GM23248 (cell line): Measurements from ENCODE around the gene ZFP36L1. TPM values are rescaled to one million over a fixed set of nuclear protein-coding genes. Genes with fewer than 3 reads are reported as not detected.
A peak's percentile ranks its signal among the peaks of the same experiment; 100 is the strongest.

Experiments
- DNase-seq: peaks from one replicate; pipeline ENCODE4 v3.0.0-alpha.2; 2015
- H2AFZ ChIP-seq: fragments of 200-600 bp; sonication (generic); 2 replicates; pipeline ENCODE4 v1.6.1; 2016; ENCODE audit warnings: antibody characterized with exemption
- H3F3A ChIP-seq: fragments of 200-600 bp; sonication (generic); 2 replicates; pipeline ENCODE4 v1.6.1; 2016; ENCODE audit warnings: mild to moderate bottlenecking, antibody characterized with exemption, mixed run types; ENCODE audit not compliant: insufficient read depth
- H3K27ac ChIP-seq: fragments of 200-600 bp; sonication (generic); 2 replicates; pipeline ENCODE4 v1.5.1; 2016; ENCODE audit warnings: mild to moderate bottlenecking
- H3K27me3 ChIP-seq: fragments of 200-600 bp; sonication (generic); replicated peaks from 2 replicates; pipeline ENCODE4 v1.6.1; 2016; ENCODE audit warnings: mild to moderate bottlenecking; ENCODE audit not compliant: insufficient read depth
- H3K36me3 ChIP-seq: fragments of 200-600 bp; sonication (generic); 2 replicates; pipeline ENCODE4 v1.6.1; 2016; ENCODE audit warnings: low read depth, mild to moderate bottlenecking
- H3K4me1 ChIP-seq: fragments of 200-600 bp; sonication (generic); 2 replicates; pipeline ENCODE4 v1.6.1; 2016; ENCODE audit warnings: mild to moderate bottlenecking; ENCODE audit not compliant: insufficient read depth
- H3K4me2 ChIP-seq: fragments of 200-600 bp; sonication (generic); one replicate; pipeline ENCODE4 v1.6.1; 2016; ENCODE audit warnings: mild to moderate bottlenecking; ENCODE audit not compliant: unreplicated experiment
- H3K4me3 ChIP-seq: fragments of 200-600 bp; sonication (generic); 2 replicates; pipeline ENCODE4 v1.5.1; 2016; ENCODE audit warnings: mild to moderate bottlenecking
- H3K79me2 ChIP-seq: fragments of 200-600 bp; sonication (generic); 2 replicates; pipeline ENCODE4 v1.6.1; 2016; ENCODE audit warnings: mild to moderate bottlenecking; ENCODE audit not compliant: insufficient read depth
- H3K9ac ChIP-seq: fragments of 200-600 bp; sonication (generic); 2 replicates; pipeline ENCODE4 v1.6.1; 2016; ENCODE audit warnings: mild to moderate bottlenecking
- H3K9me2 ChIP-seq: fragments of 200-600 bp; sonication (generic); 2 replicates; pipeline ENCODE4 v1.6.1; 2016; ENCODE audit warnings: mixed run types, mild to moderate bottlenecking, moderate library complexity; ENCODE audit not compliant: insufficient read depth
- H3K9me3 ChIP-seq: fragments of 200-600 bp; sonication (generic); one replicate; pipeline ENCODE4 v1.6.1; 2017; ENCODE audit warnings: low read depth
- H4K20me1 ChIP-seq: fragments of 200-600 bp; sonication (generic); 2 replicates; pipeline ENCODE4 v1.6.0; 2016; ENCODE audit not compliant: insufficient read depth
- EZH2 ChIP-seq: fragments of 200-600 bp; sonication (generic); IDR thresholded peaks from 2 replicates; pipeline ENCODE4 v1.6.1; 2018; ENCODE audit warnings: antibody characterized with exemption, mild to moderate bottlenecking; ENCODE audit not compliant: insufficient read depth, poor library complexity, severe bottlenecking
- EZH2phosphoT487 ChIP-seq: fragments of 200-600 bp; sonication (generic); IDR thresholded peaks from 2 replicates; pipeline ENCODE4 v1.6.1; 2018; ENCODE audit warnings: antibody characterized with exemption, moderate library complexity, mild to moderate bottlenecking, low read depth; ENCODE audit not compliant: insufficient read depth
- WGBS, 2 experiments: methylation state at CpG; one replicate each; pipeline ENCODE4 v1.1.6; 2015 to 2017; ENCODE audit warnings: low lambda C conversion rate in 2 of 2, low coverage in 1 of 2; ENCODE audit errors: missing lambda C conversion rate in 2 of 2; 5-methylcytosine and 5-hydroxymethylcytosine counted together
- in situ Hi-C: fragments of 300-500 bp; cut with MboI; formaldehyde crosslinking; loops from 2 replicates; pipeline ENCODE4 v1.15.0; 2020
- polyA plus RNA-seq: library from polyadenylated mRNA; unstranded; fragments of >200 nt; fragmentation: Nextera tagmentation; extraction: Ambion mirVana; gene quantifications from 2 replicates; pipeline ENCODE4 v1.2.1, GENCODE V29; 2016
- total RNA-seq: library from RNA; depleted of rRNA; stranded (reverse); fragments of >200 nt; shearing (Covaris generic); gene quantifications from 2 replicates; pipeline ENCODE4 v1.2.3, GENCODE V29; 2014

Gene ZFP36L1
- total and polyA plus RNA-seq, 2 experiments from 2014 or later, result 92.9 to 599 TPM

- Histone ChIP-seq H2AFZ (peak overlapping the region; percentile 64), H4K20me1 (no peaks in the 10 kb centered on the region), H3K27me3 (no peaks in the 10 kb centered on the region), H3K4me1 (peaks cover 29% of the 10 kb centered on the region), H3K9me2 (no peaks in the 10 kb centered on the region), H3K4me2 (peak overlapping the region; percentile 85), H3K9me3 (no peaks in the 10 kb centered on the region), H3F3A (peaks cover 17% of the 10 kb centered on the region), H3K36me3 (no peaks in the 10 kb centered on the region), H3K4me3 (peak overlapping the region; percentile 72), H3K27ac (peak overlapping the region; percentile 92), H3K9ac (peak overlapping the region; percentile 86), H3K79me2 (peaks cover 47% of the 10 kb centered on the region)
- DNase-seq, result peak; percentile 23
- TF ChIP-seq EZH2phosphoT487 (no peak), EZH2 (no peak)
- WGBS, 2 experiments, result 56 to 62% methylated on average over 16 of the region's 16 CpGs
- in situ Hi-C loops, result no loop called here
Measured at GRCh38 chr14:68815298-68816182, 22.7 kb upstream of the ZFP36L1 start.

- TF ChIP-seq EZH2phosphoT487 (no peak), EZH2 (no peak)
- H3K9ac ChIP-seq, result peak overlapping the region; percentile 86
- WGBS, 2 experiments, result 3 to 6% methylated on average over 12 of the region's 12 CpGs
- DNase-seq, result peak; percentile 66
- H3K9me3 ChIP-seq, result no peaks in the 10 kb centered on the region
- peaks cover 47% of the 10 kb centered on the region for H3K79me2 ChIP-seq
- no peaks in the 10 kb centered on the region for H3K9me2 ChIP-seq
- peak overlapping the region; percentile 52 for H2AFZ ChIP-seq
- in situ Hi-C loops, result no loop called here
- peak overlapping the region; percentile 92 for H3K27ac ChIP-seq
- H3K4me3 ChIP-seq, result peak overlapping the region; percentile 72
- peaks cover 29% of the 10 kb centered on the region for H3K4me1 ChIP-seq
- H3K36me3 ChIP-seq, result no peaks in the 10 kb centered on the region
- H4K20me1 ChIP-seq, result no peaks in the 10 kb centered on the region
- peak overlapping the region; percentile 85 for H3K4me2 ChIP-seq
- H3K27me3 ChIP-seq, result no peaks in the 10 kb centered on the region
- peaks cover 17% of the 10 kb centered on the region for H3F3A ChIP-seq
Measured at GRCh38 chr14:68814539-68815297, 21.9 kb upstream of the ZFP36L1 start.

- no peaks in the 10 kb centered on the region for H3K9me3 ChIP-seq
- no peaks in the 10 kb centered on the region for H3K9me2 ChIP-seq
- no peak for DNase-seq
- H3K36me3 ChIP-seq, result no peaks in the 10 kb centered on the region
- H3K4me2 ChIP-seq, result peak overlapping the region; percentile 85
- peak overlapping the region; percentile 52 for H2AFZ ChIP-seq
- peaks cover 17% of the 10 kb centered on the region for H3F3A ChIP-seq
- no peaks in the 10 kb centered on the region for H4K20me1 ChIP-seq
- peaks cover 47% of the 10 kb centered on the region for H3K79me2 ChIP-seq
- H3K9ac ChIP-seq, result peak overlapping the region; percentile 86
- WGBS, 2 experiments, result 32 to 33% methylated on average over 2 of the region's 2 CpGs
- H3K27me3 ChIP-seq, result no peaks in the 10 kb centered on the region
- in situ Hi-C loops, result no loop called here
- peak overlapping the region; percentile 72 for H3K4me3 ChIP-seq
- TF ChIP-seq EZH2phosphoT487, result no peak
- no peak for TF ChIP-seq EZH2
- H3K4me1 ChIP-seq, result peaks cover 29% of the 10 kb centered on the region
- peak overlapping the region; percentile 92 for H3K27ac ChIP-seq
Measured at GRCh38 chr14:68814238-68814538, 21.3 kb upstream of the ZFP36L1 start.

GRCh38 chr14:68813318-68813838 is 20.5 kb upstream of the ZFP36L1 start:
- TF ChIP-seq EZH2 (no peak), EZH2phosphoT487 (no peak)
- H3K27me3 ChIP-seq, result no peaks in the 10 kb centered on the region
- H3K9me2 ChIP-seq, result no peaks in the 10 kb centered on the region
- no peak overlapping the region for H2AFZ ChIP-seq
- in situ Hi-C loops, result no loop called here
- 81 to 89% methylated on average over 5 of the region's 5 CpGs for WGBS, 2 experiments
- no peaks in the 10 kb centered on the region for H4K20me1 ChIP-seq
- H3F3A ChIP-seq, result peaks cover 17% of the 10 kb centered on the region
- no peak overlapping the region for H3K4me2 ChIP-seq
- H3K27ac ChIP-seq, result no peak overlapping the region
- H3K9me3 ChIP-seq, result no peaks in the 10 kb centered on the region
- no peak for DNase-seq
- no peaks in the 10 kb centered on the region for H3K36me3 ChIP-seq
- peaks cover 47% of the 10 kb centered on the region for H3K79me2 ChIP-seq
- peaks cover 29% of the 10 kb centered on the region for H3K4me1 ChIP-seq
- no peak overlapping the region for H3K9ac ChIP-seq
- H3K4me3 ChIP-seq, result no peak overlapping the region
